Activated naive CD8-positive, alpha-beta T cell treated with anti-CD3 and anti-CD28 coated beads, Interleukin-2, amount 50 U/mL, for 24 hours (primary cell): ENCODE results near the gene PELI1.

Source experiments
- ATAC-seq: fragments of 150-1000 bp; cut with Tn5 transposase; one replicate; pipeline ENCODE4 v1.10.0; 2021
- DNase-seq: peaks from one replicate; pipeline ENCODE4 v3.0.0; 2021
- H3K27ac Mint-ChIP-seq: one replicate; pipeline ENCODE4 v1.8.0; 2021; ENCODE audit warnings: mild to moderate bottlenecking, mixed read lengths
- H3K27me3 Mint-ChIP-seq: one replicate; pipeline ENCODE4 v1.8.0; 2021; ENCODE audit warnings: mixed read lengths
- H3K36me3 Mint-ChIP-seq: one replicate; pipeline ENCODE4 v1.8.0; 2021; ENCODE audit warnings: low read depth, mixed read lengths
- H3K4me1 Mint-ChIP-seq: one replicate; pipeline ENCODE4 v1.8.0; 2021; ENCODE audit warnings: mixed read lengths
- H3K4me3 Mint-ChIP-seq: one replicate; pipeline ENCODE4 v1.8.0; 2021; ENCODE audit warnings: mild to moderate bottlenecking, moderate library complexity, mixed read lengths
- H3K9me3 Mint-ChIP-seq: one replicate; pipeline ENCODE4 v1.8.0; 2021; ENCODE audit warnings: mixed read lengths

Gene PELI1

DNA sequence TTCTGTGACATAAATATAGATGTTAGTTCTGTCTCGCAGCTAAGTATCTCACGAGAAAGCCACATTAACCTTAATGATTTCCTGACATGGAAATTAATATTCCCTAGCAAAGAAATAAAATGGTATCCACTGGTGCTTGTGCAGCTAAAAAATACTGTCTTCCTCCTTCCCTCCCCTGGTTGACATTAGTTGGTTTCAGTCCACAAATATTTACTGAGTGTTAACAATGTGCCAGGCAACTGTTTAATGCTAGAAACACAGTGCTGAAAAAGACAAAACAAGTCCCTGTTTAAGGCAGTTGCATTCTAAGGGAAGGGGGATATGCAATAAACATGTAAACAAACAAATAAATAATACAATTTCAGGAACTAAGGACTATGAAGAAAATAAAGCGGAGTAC, 80.8 kb downstream of the PELI1 start:
- no peak for DNase-seq
- H3K9me3 Mint-ChIP-seq: no peaks in the 10 kb centered on the region
- peak overlapping the region; percentile 83 for H3K27ac Mint-ChIP-seq
- H3K27me3 Mint-ChIP-seq: no peaks in the 10 kb centered on the region
- ATAC-seq: no peak
- H3K36me3 Mint-ChIP-seq: no peaks in the 10 kb centered on the region
- no peak overlapping the region for H3K4me3 Mint-ChIP-seq
- H3K4me1 Mint-ChIP-seq: peaks cover 32% of the 10 kb centered on the region

DNA sequence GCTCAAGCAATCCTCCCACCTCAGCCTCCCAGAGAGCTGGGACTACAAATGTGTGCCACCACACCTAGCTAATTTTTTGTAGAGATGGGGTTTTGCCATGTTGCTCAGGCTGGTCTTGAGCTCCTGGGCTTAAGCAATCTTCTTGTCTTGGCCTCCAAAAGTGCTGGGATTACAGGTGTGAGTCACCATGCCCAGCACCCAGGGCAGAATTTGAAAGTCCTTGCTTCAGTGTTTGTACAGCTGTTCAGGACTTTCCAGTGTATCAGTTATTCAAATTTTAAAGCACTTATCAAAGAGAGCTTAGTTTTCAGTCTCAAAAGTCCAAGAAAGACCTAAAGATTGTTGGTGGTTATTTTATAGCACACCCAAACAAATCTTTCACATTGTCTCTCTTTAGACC, 81.4 kb downstream of the PELI1 start:
- Mint-ChIP-seq H3K4me3 (no peak overlapping the region), H3K27ac (no peak overlapping the region), H3K36me3 (no peaks in the 10 kb centered on the region), H3K9me3 (no peaks in the 10 kb centered on the region), H3K27me3 (no peaks in the 10 kb centered on the region), H3K4me1 (peaks cover 32% of the 10 kb centered on the region)
- ATAC-seq: no peak
- DNase-seq: no peak

DNA sequence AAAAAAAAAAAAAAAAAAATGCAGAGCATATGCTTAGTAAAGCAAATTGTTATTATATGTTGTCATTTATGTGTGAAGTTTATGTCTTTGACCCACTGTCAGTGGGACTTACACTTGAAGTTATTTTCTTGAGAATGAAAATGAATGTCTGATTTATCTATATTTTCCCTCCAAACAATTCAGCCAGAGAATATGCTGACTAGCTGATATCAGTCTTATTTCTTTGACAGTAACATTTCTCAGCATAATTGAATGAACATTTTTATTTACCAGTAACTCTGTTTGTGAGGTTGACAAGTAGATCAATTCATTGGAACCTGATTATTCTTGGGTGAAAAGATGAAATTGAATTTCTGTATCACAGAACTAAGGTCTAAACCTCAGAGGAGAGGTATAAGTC, 85.0 kb downstream of the PELI1 start:
- no peak for ATAC-seq
- H3K9me3 Mint-ChIP-seq: no peaks in the 10 kb centered on the region
- DNase-seq: no peak
- no peak overlapping the region for H3K27ac Mint-ChIP-seq
- no peak overlapping the region for H3K4me3 Mint-ChIP-seq
- no peaks in the 10 kb centered on the region for H3K36me3 Mint-ChIP-seq
- H3K27me3 Mint-ChIP-seq: no peaks in the 10 kb centered on the region
- H3K4me1 Mint-ChIP-seq: peaks cover 22% of the 10 kb centered on the region

DNA sequence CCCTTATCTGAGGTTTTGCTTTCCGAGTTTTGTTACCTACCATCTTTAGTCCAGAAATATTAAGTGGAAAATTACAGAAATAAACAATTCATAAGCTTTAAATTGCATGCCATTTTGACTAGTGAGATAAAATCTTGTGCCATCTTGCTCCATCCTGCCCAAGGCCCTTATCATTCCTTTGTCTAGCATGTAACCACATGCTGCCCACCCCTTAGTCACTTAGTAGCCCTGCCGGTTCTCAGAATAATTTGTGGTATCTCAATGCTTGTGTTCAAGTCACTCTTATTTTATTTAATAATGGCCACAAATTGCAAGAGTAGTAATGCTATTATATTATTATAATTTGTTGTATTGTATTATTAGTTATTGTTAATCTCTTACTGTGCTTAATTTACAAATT, 88.2 kb downstream of the PELI1 start:
- no peak for DNase-seq
- ATAC-seq: no peak
- H3K27ac Mint-ChIP-seq: no peak overlapping the region

DNA sequence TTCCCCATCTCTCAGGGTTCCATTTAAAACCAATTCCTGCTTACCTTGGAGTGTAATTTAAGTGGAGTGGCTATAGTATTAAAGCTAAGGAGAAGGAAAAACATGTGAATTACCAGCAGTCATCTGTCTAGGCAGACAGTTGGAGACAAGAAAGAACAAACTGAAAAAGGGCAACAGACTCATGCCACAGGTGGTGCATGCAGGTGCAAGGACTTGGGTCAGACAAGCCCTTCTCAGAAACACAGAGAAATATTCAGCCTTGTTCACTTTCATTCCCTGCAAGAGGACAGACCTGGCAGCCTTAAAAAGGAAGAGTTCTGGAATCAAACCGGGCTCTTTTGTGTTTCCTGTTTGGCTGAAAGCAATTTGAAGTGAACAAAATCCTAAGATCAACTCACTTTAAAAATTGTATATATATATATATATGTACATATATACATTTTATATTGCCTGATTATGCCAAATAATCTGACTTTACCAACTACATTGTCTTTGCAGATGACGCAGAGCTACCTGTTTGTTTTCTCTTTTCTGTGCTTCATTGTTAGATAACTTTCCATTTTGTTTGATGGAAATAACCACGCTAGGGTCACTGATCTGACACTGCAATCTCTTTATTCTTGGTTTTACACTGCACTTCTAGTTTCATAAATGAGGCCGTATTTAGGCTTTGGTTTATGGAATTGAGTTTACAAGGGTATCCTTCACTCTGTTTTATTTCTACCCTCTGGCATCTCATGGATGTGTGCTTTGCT, 89.9 kb downstream of the PELI1 start:
- H3K36me3 Mint-ChIP-seq: no peaks in the 10 kb centered on the region
- no peaks in the 10 kb centered on the region for H3K9me3 Mint-ChIP-seq
- no peak for ATAC-seq
- H3K27ac Mint-ChIP-seq: no peak overlapping the region
- no peak for DNase-seq
- H3K27me3 Mint-ChIP-seq: no peaks in the 10 kb centered on the region
- peaks cover 32% of the 10 kb centered on the region for H3K4me1 Mint-ChIP-seq
- no peak overlapping the region for H3K4me3 Mint-ChIP-seq

More for the DNA sequence above, 88.2 kb downstream of the PELI1 start:
- Mint-ChIP-seq H3K27me3 (no peaks in the 10 kb centered on the region), H3K36me3 (no peaks in the 10 kb centered on the region), H3K4me3 (no peak overlapping the region), H3K9me3 (no peaks in the 10 kb centered on the region), H3K4me1 (peaks cover 26% of the 10 kb centered on the region)

DNA sequence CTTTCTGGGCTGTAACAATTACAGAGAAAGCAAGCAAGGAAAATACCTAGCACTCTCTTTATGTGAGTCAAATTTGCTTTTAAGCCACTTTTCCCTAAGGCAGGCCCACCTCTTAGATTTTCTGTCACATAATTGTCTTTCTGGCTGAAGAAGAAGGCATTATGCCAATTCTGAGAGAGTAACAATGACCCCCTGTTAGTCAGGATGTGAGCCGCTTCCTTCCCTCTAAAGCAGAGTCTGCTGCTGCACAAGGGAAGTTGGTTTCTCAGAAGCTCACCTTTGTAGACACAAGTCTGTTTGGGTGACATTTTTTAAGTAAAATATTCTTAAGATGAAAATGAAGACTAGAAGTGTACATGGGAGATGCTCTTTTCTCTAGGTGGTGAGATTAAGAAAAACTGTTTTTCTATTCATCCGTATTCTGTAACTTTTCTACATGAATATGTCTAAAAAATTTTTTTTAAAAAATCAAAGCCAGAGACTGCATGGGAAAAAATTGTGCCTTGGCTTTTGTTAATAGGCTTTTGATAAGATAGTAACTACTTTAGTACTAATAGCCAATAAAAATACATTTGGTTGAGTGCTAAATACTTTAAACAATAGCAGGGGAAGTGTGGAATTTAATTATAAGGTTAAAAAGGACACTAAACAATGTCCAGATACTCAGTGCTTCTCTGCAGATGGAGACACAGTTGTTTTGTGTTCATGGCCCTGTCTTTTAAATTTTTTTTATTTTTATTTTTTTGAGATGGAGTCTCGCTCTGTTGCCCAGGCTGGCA, 91.6 kb downstream of the PELI1 start:
- DNase-seq: no peak
- Mint-ChIP-seq H3K9me3 (no peaks in the 10 kb centered on the region), H3K4me3 (no peak overlapping the region), H3K4me1 (peaks cover 32% of the 10 kb centered on the region), H3K27ac (no peak overlapping the region), H3K27me3 (no peaks in the 10 kb centered on the region), H3K36me3 (no peaks in the 10 kb centered on the region)
- no peak for ATAC-seq

DNA sequence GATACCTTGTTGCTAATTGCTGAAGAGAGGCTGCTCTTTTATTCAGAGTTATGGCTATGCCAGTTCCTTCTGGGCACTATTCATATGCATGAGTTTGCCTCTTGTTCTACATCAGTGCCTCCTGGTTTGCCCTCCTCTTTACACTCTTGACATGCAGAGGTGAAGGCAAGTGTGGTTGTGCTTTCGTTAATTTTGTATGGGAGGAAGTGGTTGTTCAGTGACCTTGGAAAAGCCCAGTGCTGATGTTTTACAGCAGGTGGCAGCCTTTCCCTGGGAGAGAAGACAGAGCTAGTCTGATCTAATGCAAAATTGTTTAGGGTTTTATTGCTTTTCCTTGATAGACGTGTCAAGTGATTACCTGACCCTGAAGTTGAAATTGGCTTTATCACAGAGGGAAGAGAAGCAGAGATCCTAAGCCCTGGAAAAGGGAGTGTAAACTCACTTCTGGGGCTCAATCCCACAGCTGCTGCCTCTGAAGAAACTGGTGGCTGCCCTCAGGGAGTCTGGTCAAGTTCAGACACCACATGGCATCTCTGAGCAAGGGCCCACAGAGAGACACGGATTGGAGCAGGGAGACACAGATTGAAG, 94.5 kb downstream of the PELI1 start:
- H3K4me1 Mint-ChIP-seq: peaks cover 32% of the 10 kb centered on the region

DNA sequence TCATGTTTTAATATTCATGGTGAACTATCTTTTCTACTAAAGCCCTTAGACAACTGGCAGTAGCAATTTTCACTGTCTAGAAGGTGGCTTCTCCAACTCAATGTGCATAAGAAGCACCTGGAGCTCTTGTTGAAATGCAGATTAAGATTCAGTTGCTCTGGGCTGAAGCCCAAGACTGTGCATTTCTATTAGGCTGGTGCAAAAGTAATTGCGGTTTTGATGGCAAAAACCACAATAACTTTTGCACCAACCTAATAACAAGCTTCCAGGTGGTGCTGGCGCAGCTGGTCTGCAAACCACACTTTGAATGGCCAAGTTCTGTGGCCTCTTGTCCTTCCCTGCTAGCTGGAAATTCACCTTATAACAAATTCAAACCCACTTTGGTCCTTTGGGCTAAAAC, 98.3 kb downstream of the PELI1 start:
- Mint-ChIP-seq H3K27ac (no peak overlapping the region), H3K36me3 (no peaks in the 10 kb centered on the region), H3K27me3 (no peaks in the 10 kb centered on the region), H3K4me3 (no peak overlapping the region), H3K9me3 (no peaks in the 10 kb centered on the region), H3K4me1 (peaks cover 7% of the 10 kb centered on the region)
- DNase-seq: no peak
- ATAC-seq: no peak

More for the DNA sequence above, 94.5 kb downstream of the PELI1 start:
- DNase-seq: peak; percentile 61
- ATAC-seq: peak; percentile 93
- H3K27ac Mint-ChIP-seq: peak overlapping the region; percentile 28
- H3K9me3 Mint-ChIP-seq: no peaks in the 10 kb centered on the region
- no peaks in the 10 kb centered on the region for H3K36me3 Mint-ChIP-seq
- no peak overlapping the region for H3K4me3 Mint-ChIP-seq
- H3K27me3 Mint-ChIP-seq: no peaks in the 10 kb centered on the region
